Keratinocyte (primary cell): ENCODE measurements around the gene SLC25A23. TPM values are rescaled to one million over a fixed set of nuclear protein-coding genes. Genes with fewer than 3 reads are reported as not detected.

Experiments
- DNase-seq: peaks from one replicate; pipeline ENCODE4 v3.0.0-alpha.2; 2011; ENCODE audit warnings: low read depth, missing footprints, low spot score
- FAIRE-seq: peaks from 2 replicates; lab custom pipeline; 2011; peaks lifted over from hg19 to GRCh38; lab: Jason Lieb, UNC
- H2AFZ ChIP-seq: 2 replicates; pipeline ENCODE4 v1.6.0; 2012; ENCODE audit warnings: low read length, control low read depth, inconsistent platforms; ENCODE audit not compliant: control insufficient read depth
- H3K27ac ChIP-seq: 2 replicates; pipeline ENCODE4 v1.5.1; 2011; ENCODE audit warnings: low read length; ENCODE audit not compliant: control insufficient read depth, insufficient read depth
- H3K27me3 ChIP-seq: 3 replicates; pipeline ENCODE4 v1.6.0; 2011; ENCODE audit warnings: low read length; ENCODE audit not compliant: control insufficient read depth, insufficient read depth; ENCODE audit errors: extremely low read depth
- H3K36me3 ChIP-seq, 2 experiments: 2 replicates in 1 of 2; 3 replicates in 1 of 2; pipeline ENCODE4 v1.5.1; 2011; ENCODE audit warnings: low read length in 2 of 2, mild to moderate bottlenecking in 1 of 2; ENCODE audit not compliant: control insufficient read depth in 2 of 2, insufficient read depth in 2 of 2; ENCODE audit errors: extremely low read depth in 1 of 2
- H3K4me1 ChIP-seq: 3 replicates; pipeline ENCODE4 v1.5.1; 2011; ENCODE audit warnings: low read length; ENCODE audit not compliant: control insufficient read depth, insufficient read depth; ENCODE audit errors: extremely low read depth
- H3K4me2 ChIP-seq: 3 replicates; pipeline ENCODE4 v1.6.0; 2011; ENCODE audit warnings: low read depth, low read length; ENCODE audit not compliant: control insufficient read depth, insufficient read depth; ENCODE audit errors: extremely low read depth
- H3K4me3 ChIP-seq, 3 experiments: fragments of 200-600 bp in 1 of 3; sonication (generic) in 1 of 3; 2 replicates in 2 of 3; 3 replicates in 1 of 3; pipeline ENCODE4 v1.5.1; 2011 to 2016; ENCODE audit warnings: low read length in 3 of 3, mild to moderate bottlenecking in 3 of 3, control low read depth in 2 of 3, inconsistent platforms in 1 of 3, low read depth in 1 of 3, mixed read lengths in 1 of 3, mixed run types in 1 of 3, moderate library complexity in 1 of 3; ENCODE audit not compliant: control insufficient read depth in 2 of 3, insufficient read depth in 2 of 3; ENCODE audit errors: extremely low read depth in 1 of 3
- H3K79me2 ChIP-seq: 2 replicates; pipeline ENCODE4 v1.6.0; 2012; ENCODE audit warnings: low read length; ENCODE audit not compliant: control insufficient read depth, insufficient read depth
- H3K9ac ChIP-seq: 3 replicates; pipeline ENCODE4 v1.6.0; 2011; ENCODE audit warnings: low read length; ENCODE audit not compliant: control insufficient read depth, insufficient read depth; ENCODE audit errors: extremely low read depth
- H3K9me1 ChIP-seq: 3 replicates; pipeline ENCODE4 v1.6.0; 2011; ENCODE audit warnings: low read length; ENCODE audit not compliant: control insufficient read depth, insufficient read depth; ENCODE audit errors: extremely low read depth
- H3K9me3 ChIP-seq: 2 replicates; pipeline ENCODE4 v1.5.1; 2012; ENCODE audit warnings: low read depth, low read length; ENCODE audit not compliant: control insufficient read depth
- H4K20me1 ChIP-seq: 3 replicates; pipeline ENCODE4 v1.6.0; 2011; ENCODE audit warnings: low read length; ENCODE audit not compliant: control insufficient read depth, insufficient read depth; ENCODE audit errors: extremely low read depth
- CTCF ChIP-seq, 3 experiments: IDR thresholded peaks in 1 of 3; conservative IDR thresholded peaks in 1 of 3; optimal IDR thresholded peaks in 1 of 3; 2 replicates in 2 of 3; 3 replicates in 1 of 3; pipeline versions ENCODE3 to v1.5.1; 2011; ENCODE audit warnings: low read length in 3 of 3, mild to moderate bottlenecking in 3 of 3, moderate library complexity in 2 of 3, control low read depth in 1 of 3, inconsistent platforms in 1 of 3; ENCODE audit not compliant: insufficient read depth in 2 of 3; ENCODE audit errors: extremely low read depth in 1 of 3
- EZH2 ChIP-seq: IDR thresholded peaks from one replicate; pipeline ENCODE4 v1.6.1; 2012; ENCODE audit warnings: inconsistent platforms, mild to moderate bottlenecking, low read length, moderate library complexity
- dilution Hi-C: fragments of 300-500 bp; cut with MboI; formaldehyde crosslinking; loops from one replicate; pipeline ENCODE4 v1.7.0; 2020; ENCODE audit warnings: low sequenced_read_pairs; ENCODE audit not compliant: extremely low pct_ligation_motif_present
- polyA plus RNA-seq, 5 experiments: library from polyadenylated mRNA; depleted of rRNA in 3 of 5; stranded (reverse) in 3 of 5; stranded (forward) in 1 of 5; unstranded in 1 of 5; fragments of >200 nt; gene quantifications; 1 replicate in 1 of 5; 2 replicates in 3 of 5; 3 replicates in 1 of 5; pipeline versions ENCODE4 v1.2.1 to v1.2.3, GENCODE V29; 2011 to 2012; ENCODE audit warnings: missing spikeins in 2 of 5, low read depth in 1 of 5, low replicate concordance in 1 of 5

The SLC25A23 gene
- polyA plus RNA-seq, 1 donor (not counting 4 experiments of a cell fraction or from before 2014, with no cell fraction given): 6.4 TPM

GRCh38 chr19:6490134-6490533 is 30.5 kb upstream of the SLC25A23 start:
- no peak overlapping the region for H3K9ac ChIP-seq
- H3K4me1 ChIP-seq: no peaks in the 10 kb centered on the region
- H2AFZ ChIP-seq: no peak overlapping the region
- no peaks in the 10 kb centered on the region for H3K79me2 ChIP-seq
- H3K9me1 ChIP-seq: no peaks in the 10 kb centered on the region
- H3K27ac ChIP-seq: no peak overlapping the region
- dilution Hi-C loops: no loop called here
- no peaks in the 10 kb centered on the region for H3K36me3 ChIP-seq
- TF ChIP-seq CTCF (optimal IDR thresholded peaks at IDR 0.05 in 1 of 3, IDR thresholded peaks at IDR 0.05 in 1 of 3, conservative IDR thresholded peaks at IDR 0.05 in 1 of 3; ENCODE audit: extremely low read depth in 1 of 3, insufficient read depth in 2 of 3, low read length in 3 of 3) (no peak), EZH2 (no peak)
- H3K4me3 ChIP-seq: no peak overlapping the region
- H3K4me2 ChIP-seq: no peak overlapping the region
- H3K27me3 ChIP-seq: no peaks in the 10 kb centered on the region
- FAIRE-seq (no peak), DNase-seq (no peak)
- no peaks in the 10 kb centered on the region for H3K9me3 ChIP-seq
- no peaks in the 10 kb centered on the region for H4K20me1 ChIP-seq

DNA sequence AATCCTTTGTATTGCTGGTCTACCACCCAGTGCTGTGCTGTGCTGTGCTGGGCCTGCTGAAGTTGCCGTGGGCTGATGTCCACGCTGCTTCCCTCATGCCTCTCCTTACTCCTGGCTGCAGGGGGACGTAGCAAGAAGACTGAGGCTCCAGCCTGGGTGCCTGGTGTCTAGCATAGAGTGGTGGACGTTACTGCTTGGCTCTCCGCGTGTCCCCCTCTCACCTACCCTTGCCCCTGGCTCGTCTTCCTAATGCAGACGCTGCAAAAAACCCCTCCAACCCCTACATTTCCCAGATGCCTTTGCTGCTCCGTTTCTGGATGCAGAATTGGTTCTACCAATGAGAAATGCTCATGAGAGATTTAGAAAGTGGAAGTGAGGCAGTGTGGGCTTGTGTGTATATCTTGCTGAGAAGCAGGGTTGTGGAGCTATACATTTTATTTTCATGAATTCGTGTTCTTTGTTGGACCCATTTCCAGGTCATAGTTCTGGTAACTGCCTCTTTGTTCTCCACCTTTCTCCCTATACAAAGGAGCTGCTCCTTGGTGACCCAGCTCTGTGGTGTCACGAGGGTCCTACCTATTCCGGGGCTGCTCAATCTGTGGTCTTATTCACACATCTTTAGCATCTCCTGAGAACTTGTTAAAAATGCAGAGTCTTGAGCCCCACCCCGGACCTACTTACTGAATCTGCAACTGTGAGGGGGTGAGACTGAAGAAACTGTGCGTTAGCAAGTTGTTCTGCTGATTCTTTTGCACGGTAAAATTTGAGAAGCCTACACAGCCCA is 29.9 kb upstream of the SLC25A23 start:
- H3K9me3 ChIP-seq: no peaks in the 10 kb centered on the region
- DNase-seq (no peak), FAIRE-seq (no peak)
- no peak overlapping the region for H3K4me2 ChIP-seq
- H3K27me3 ChIP-seq: no peaks in the 10 kb centered on the region
- no peak overlapping the region for H3K9ac ChIP-seq
- no peaks in the 10 kb centered on the region for H3K9me1 ChIP-seq
- no peak overlapping the region for H2AFZ ChIP-seq
- H3K36me3 ChIP-seq: no peaks in the 10 kb centered on the region
- H3K79me2 ChIP-seq: no peaks in the 10 kb centered on the region
- no peak overlapping the region for H3K27ac ChIP-seq
- no peaks in the 10 kb centered on the region for H3K4me1 ChIP-seq
- dilution Hi-C loops: no loop called here
- H3K4me3 ChIP-seq: no peak overlapping the region
- TF ChIP-seq CTCF (optimal IDR thresholded peaks at IDR 0.05 in 1 of 3, IDR thresholded peaks at IDR 0.05 in 1 of 3, conservative IDR thresholded peaks at IDR 0.05 in 1 of 3; ENCODE audit: extremely low read depth in 1 of 3, insufficient read depth in 2 of 3, low read length in 3 of 3) (no peak), EZH2 (no peak)
- H4K20me1 ChIP-seq: no peaks in the 10 kb centered on the region
